K562 (cell line): Measurements from ENCODE around the gene MT1X. TPM values are rescaled to one million over a fixed set of nuclear protein-coding genes. Genes with fewer than 3 reads are reported as not detected.

Source experiments
- ATAC-seq: fragments of 200-7000 bp; cut with Tn5 transposase; 3 replicates; pipeline ENCODE4 v1.9.1; 2020; ENCODE audit warnings: moderate library complexity
- BruUV-seq: library from RNA; stranded (reverse); fragments of 400-500 nt; replicated peaks from 2 replicates; lab custom pipeline; 2021; lab: Mats Ljungman, UMichigan
- CTCF ChIA-PET: fragments of 300-600 bp; formaldehyde crosslinking; extraction: SDS; loops from one replicate; lab custom pipeline; 2021; ENCODE audit warnings: low intra/inter-chr PET ratio; lab: Yijun Ruan, JAX
- POLR2A ChIA-PET: fragments of 300-600, 350-650 bp; sonication (Branson Sonifier 250); formaldehyde crosslinking; extraction: SDS; loops from one replicate; lab custom pipeline; 2021; ENCODE audit warnings: antibody characterized with exemption, inconsistent platforms; lab: Yijun Ruan, JAX
- DNase-seq, 4 experiments: peaks; one replicate each; pipeline versions ENCODE4 v3.0.0 to v3.0.0-alpha.2; 2011 to 2018; ENCODE audit warnings: low spot score in 3 of 4, mixed read lengths in 3 of 4; ENCODE audit errors: extremely low read depth in 1 of 4
- FAIRE-seq: peaks from 2 replicates; lab custom pipeline; 2011; peaks lifted over from hg19 to GRCh38; lab: Jason Lieb, UNC
- H2AFZ ChIP-seq: 2 replicates; pipeline ENCODE4 v1.6.0; 2011; ENCODE audit warnings: low read depth, low read length, control low read depth, inconsistent platforms
- H3K27ac ChIP-seq: fragments of 200-600 bp; 3 replicates; pipeline ENCODE4 v1.8.0; 2011; ENCODE audit warnings: low read depth, mild to moderate bottlenecking, control low read depth, inconsistent platforms, low read length, moderate library complexity, mixed read lengths; ENCODE audit errors: extremely low read depth
- H3K27me3 ChIP-seq, 2 experiments: fragments of 300-600 bp in 1 of 2; 2 replicates in 1 of 2; 3 replicates in 1 of 2; pipeline versions ENCODE4 v1.6.0 to v1.8.0; 2011; ENCODE audit warnings: inconsistent platforms in 2 of 2, low read length in 2 of 2, mild to moderate bottlenecking in 1 of 2, mixed read lengths in 1 of 2, moderate library complexity in 1 of 2; ENCODE audit not compliant: control insufficient read depth in 2 of 2, insufficient read depth in 2 of 2
- H3K36me3 ChIP-seq: fragments of 300-600 bp; 3 replicates; pipeline ENCODE4 v1.8.0; 2011; ENCODE audit warnings: mild to moderate bottlenecking, low read length, inconsistent platforms; ENCODE audit not compliant: control insufficient read depth, insufficient read depth
- H3K4me1 ChIP-seq, 2 experiments: fragments of 200-600 bp in 1 of 2; replicated peaks in 1 of 2; 2 replicates in 1 of 2; 3 replicates in 1 of 2; pipeline versions ENCODE4 v1.5.1 to v1.8.0; 2011; ENCODE audit warnings: inconsistent platforms in 2 of 2, low read length in 2 of 2, mild to moderate bottlenecking in 1 of 2, mixed read lengths in 1 of 2, moderate library complexity in 1 of 2; ENCODE audit not compliant: control insufficient read depth in 2 of 2, insufficient read depth in 2 of 2
- H3K4me2 ChIP-seq: 2 replicates; pipeline ENCODE4 v1.6.1; 2011; ENCODE audit warnings: low read length, control low read depth, inconsistent platforms, mixed read lengths; ENCODE audit not compliant: insufficient read depth
- H3K4me3 ChIP-seq: fragments of 200-600 bp; sonication (generic), shearing (Covaris generic); 2 replicates; pipeline ENCODE4 v1.5.1; 2016; ENCODE audit warnings: control low read depth, inconsistent platforms
- H3K79me2 ChIP-seq: fragments of 200-600 bp; 3 replicates; pipeline ENCODE4 v1.8.0; 2011; ENCODE audit warnings: low read length, inconsistent platforms; ENCODE audit not compliant: control insufficient read depth, insufficient read depth
- H3K9ac ChIP-seq, 2 experiments: 2 replicates each; pipeline versions ENCODE4 v1.6.0 to v1.6.1; 2011; ENCODE audit warnings: low read depth in 2 of 2, low read length in 2 of 2, control low read depth in 1 of 2, inconsistent platforms in 1 of 2, mild to moderate bottlenecking in 1 of 2, mixed read lengths in 1 of 2; ENCODE audit not compliant: insufficient read depth in 1 of 2
- H3K9me1 ChIP-seq: one replicate; pipeline ENCODE4 v1.6.0; 2011; ENCODE audit warnings: inconsistent platforms, mild to moderate bottlenecking, low read length, moderate library complexity; ENCODE audit not compliant: control insufficient read depth, insufficient read depth
- H3K9me3 ChIP-seq: replicated peaks from 2 replicates; pipeline ENCODE4 v1.5.1; 2011; ENCODE audit warnings: low read depth, low read length, inconsistent platforms; ENCODE audit not compliant: control insufficient read depth, insufficient read depth
- H4K20me1 ChIP-seq: replicated peaks from 2 replicates; pipeline ENCODE4 v1.6.1; 2011; ENCODE audit warnings: low read length, inconsistent platforms, mixed read lengths; ENCODE audit not compliant: control insufficient read depth, insufficient read depth
- FOXK1 ChIP-seq: sonication (generic); formaldehyde crosslinking; IDR thresholded peaks from 2 replicates; pipeline ENCODE4 v1.8.0; 2022; ENCODE audit warnings: missing genetic modification reagents, mild to moderate bottlenecking, borderline replicate concordance
- NFIC ChIP-seq: fragments of 450-650 bp; IDR thresholded peaks from 2 replicates; pipeline ENCODE4 v1.6.1; 2017; ENCODE audit warnings: mild to moderate bottlenecking, inconsistent platforms
- POLR2H ChIP-seq: IDR thresholded peaks from 2 replicates; pipeline ENCODE4 v1.6.1; 2016; ENCODE audit warnings: missing genetic modification characterization, low read depth, mild to moderate bottlenecking, control low read depth, missing compliant biosample characterization, moderate library complexity
- POLR3A ChIP-seq: IDR thresholded peaks from 2 replicates; pipeline ENCODE4 v1.6.1; 2011; ENCODE audit warnings: borderline replicate concordance, mild to moderate bottlenecking, moderate library complexity; ENCODE audit not compliant: insufficient read length, insufficient read depth; ENCODE audit errors: extremely low read depth
- PRPF4 ChIP-seq: fragments of 200-400 bp; formaldehyde crosslinking; IDR thresholded peaks from one replicate; pipeline ENCODE4 v1.6.1; 2017; ENCODE audit warnings: low read length, low read depth, mild to moderate bottlenecking; ENCODE audit not compliant: insufficient read depth, poor library complexity, severe bottlenecking
- RBFOX2 ChIP-seq: fragments of 200-400 bp; formaldehyde crosslinking; IDR thresholded peaks from 2 replicates; pipeline ENCODE4 v1.6.1; 2017; ENCODE audit warnings: low read depth, mild to moderate bottlenecking, low read length, moderate library complexity
- SIX5 ChIP-seq, 2 experiments: IDR thresholded peaks; 2 replicates each; pipeline ENCODE4 v1.6.1; 2011; ENCODE audit warnings: low read length in 2 of 2, borderline replicate concordance in 1 of 2, low read depth in 1 of 2, mild to moderate bottlenecking in 1 of 2, moderate library complexity in 1 of 2; ENCODE audit not compliant: insufficient read depth in 1 of 2
- TAF1 ChIP-seq: IDR thresholded peaks from 2 replicates; pipeline ENCODE4 v1.6.1; 2011; ENCODE audit warnings: mild to moderate bottlenecking, low read length, moderate library complexity; ENCODE audit not compliant: insufficient read depth, control insufficient read depth, severe bottlenecking; ENCODE audit errors: extremely low read depth
- WGBS: fragments of 100-300 bp; shearing (Covaris generic); methylation state at CpG from one replicate; pipeline ENCODE4 v1.1.6; 2016; ENCODE audit warnings: low coverage, mixed read lengths; ENCODE audit not compliant: insufficient coverage; ENCODE audit errors: missing lambda C conversion rate; 5-methylcytosine and 5-hydroxymethylcytosine counted together
- in situ Hi-C: fragments of 300-500 bp; cut with MboI; formaldehyde crosslinking; loops from 4 replicates; pipeline ENCODE4 v1.15.0; 2018; ENCODE audit warnings: inconsistent platforms, mixed read lengths
- intact Hi-C: fragments of 100-400 bp; cut with micrococcal nuclease; formaldehyde crosslinking; loops from 2 replicates; pipeline ENCODE4 v1.14.2; 2022
- polyA plus RNA-seq, 8 experiments: library from polyadenylated mRNA; depleted of rRNA in 4 of 8; stranded (reverse) in 5 of 8; unstranded in 3 of 8; fragments of >200 nt; fragmentation: Nextera tagmentation in 2 of 8; fragmentation: Illumina TruSeq in 1 of 8; extraction: Ambion mirVana in 2 of 8; extraction: Trizol in 1 of 8; gene quantifications; 2 replicates each; pipeline versions ENCODE4 v1.2.1 to v1.2.3, GENCODE V29; 2011 to 2014; ENCODE audit warnings: inconsistent platforms in 1 of 8, missing spikeins in 1 of 8
- total RNA-seq, 7 experiments: library from RNA; depleted of rRNA in 6 of 7; stranded (reverse); fragments of >200 nt in 6 of 7; fragmentation: Illumina TruSeq in 2 of 7; extraction: Trizol in 2 of 7; gene quantifications; 2 replicates each; pipeline versions ENCODE4 v1.2.1 to v1.2.3, GENCODE V29; 2011 to 2021; ENCODE audit warnings: low replicate concordance in 1 of 7

The MT1X gene
- total and polyA plus RNA-seq, 9 of the 15 experiments (the other 6 are each of a cell fraction or from before 2014, with no cell fraction given): 4.9 to 22.8 (median 8.7) TPM

DNA sequence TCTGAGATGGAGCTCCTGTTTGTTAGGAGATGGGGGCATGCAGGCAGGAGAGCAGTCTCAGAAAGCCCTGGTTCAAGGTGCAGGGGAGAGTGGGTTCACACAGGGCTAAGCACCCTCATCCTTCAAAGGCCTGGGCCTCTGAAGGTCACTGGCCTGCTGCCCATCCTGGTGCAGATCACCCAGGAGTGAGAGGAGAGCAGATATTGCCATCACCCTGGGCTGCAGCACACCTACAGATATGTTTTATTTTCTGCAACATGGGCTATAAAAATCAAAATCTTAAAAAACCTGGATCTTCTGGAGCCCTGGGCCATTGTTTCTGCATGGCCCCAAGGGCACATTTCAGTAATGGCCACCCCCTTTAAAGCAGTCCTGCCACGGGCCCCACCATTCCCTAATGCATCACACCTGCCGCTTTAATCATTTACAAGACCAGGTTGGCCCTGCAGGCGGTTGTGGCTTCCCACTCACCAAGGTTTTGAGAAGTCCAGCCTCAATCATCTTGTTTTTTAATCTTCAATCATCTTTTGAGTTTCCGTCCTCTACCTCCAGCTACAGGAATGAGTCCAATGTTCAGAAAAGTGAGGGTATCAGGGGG is 27.3 kb downstream of the MT1X start:
- DNase-seq (no peak), FAIRE-seq (no peak), ATAC-seq (no peak)
- no TSS peak for BruUV-seq
- H3K9me3 ChIP-seq: no peaks in the 10 kb centered on the region
- H3K9ac ChIP-seq: no peak overlapping the region
- no peaks in the 10 kb centered on the region for H3K36me3 ChIP-seq
- H3K4me2 ChIP-seq: no peak overlapping the region
- intact Hi-C loops: no loop called here
- ChIA-PET POLR2A (interaction anchor here (1.1 to 1.2 kb wide), 3 partner anchors 11 to 34 kb away, joined by 3 to 4 read pairs (median 4); partner anchors contain the start of gene MT1X), CTCF (no interaction called here)
- H3K4me1 ChIP-seq: no peaks in the 10 kb centered on the region
- no peak overlapping the region for H3K4me3 ChIP-seq
- TF ChIP-seq FOXK1 (CRISPR knock-in tag): no peak
- no peak for TF ChIP-seq NFIC
- TF ChIP-seq SIX5 (IDR thresholded peaks at IDR 0.05; ENCODE audit: borderline replicate concordance in 1 of 2, insufficient read depth in 1 of 2, low read depth in 1 of 2, low read length in 2 of 2): no peak
- TF ChIP-seq RBFOX2: no peak
- TF ChIP-seq PRPF4: no peak
- no peak for TF ChIP-seq POLR2H
- no peak for TF ChIP-seq TAF1
- TF ChIP-seq POLR3A: no peak
- H3K27ac ChIP-seq: no peak overlapping the region
- no peak overlapping the region for H2AFZ ChIP-seq
- in situ Hi-C loops: no loop called here
- no peaks in the 10 kb centered on the region for H4K20me1 ChIP-seq
- 8% methylated on average over 4 of the region's 4 CpGs for WGBS
- no peaks in the 10 kb centered on the region for H3K79me2 ChIP-seq
- peaks cover 11 to 31% of the 10 kb centered on the region in 2 experiments for H3K27me3 ChIP-seq
- no peaks in the 10 kb centered on the region for H3K9me1 ChIP-seq
